ENCODE data around the gene THAP4.

The THAP4 gene

GRCh38 chr2:241564596-241565410 lies 72.2 kb downstream of the THAP4 start:
- no peak for DNase-seq

DNA sequence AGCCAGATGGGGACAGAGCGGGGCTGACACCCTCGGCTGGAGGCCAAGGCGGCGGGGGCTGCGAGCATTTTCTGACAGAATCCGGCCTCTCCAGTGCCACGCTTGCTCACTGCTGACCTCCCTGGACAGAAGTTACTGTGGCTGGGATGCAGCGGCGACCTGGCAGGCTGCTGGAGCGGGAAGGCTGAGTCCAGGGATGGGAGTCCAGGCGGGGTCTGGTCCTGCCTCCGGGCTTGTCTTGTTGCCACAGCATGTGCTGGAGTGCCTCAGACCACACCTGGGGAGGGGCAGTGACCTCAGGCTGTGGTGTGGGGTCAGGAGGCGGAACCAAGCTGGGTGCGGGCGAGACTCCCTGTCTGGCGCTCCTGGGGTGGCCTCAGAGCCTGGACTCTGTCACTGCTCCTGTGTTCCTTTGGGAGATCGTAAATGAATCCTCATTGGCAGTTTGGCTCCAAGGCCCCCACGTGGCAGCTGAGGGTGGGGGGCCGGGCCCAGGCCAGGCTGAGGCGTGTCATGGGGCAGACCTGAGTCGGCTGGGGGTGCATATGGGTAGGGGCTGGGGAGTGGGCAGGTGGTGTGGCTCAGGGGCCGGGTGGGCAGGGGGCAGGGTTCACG lies 72.9 kb downstream of the THAP4 start:
- no peak for DNase-seq

- no peak for DNase-seq
Measured at GRCh38 chr2:241563571-241563980, 73.4 kb downstream of the THAP4 start.

DNA sequence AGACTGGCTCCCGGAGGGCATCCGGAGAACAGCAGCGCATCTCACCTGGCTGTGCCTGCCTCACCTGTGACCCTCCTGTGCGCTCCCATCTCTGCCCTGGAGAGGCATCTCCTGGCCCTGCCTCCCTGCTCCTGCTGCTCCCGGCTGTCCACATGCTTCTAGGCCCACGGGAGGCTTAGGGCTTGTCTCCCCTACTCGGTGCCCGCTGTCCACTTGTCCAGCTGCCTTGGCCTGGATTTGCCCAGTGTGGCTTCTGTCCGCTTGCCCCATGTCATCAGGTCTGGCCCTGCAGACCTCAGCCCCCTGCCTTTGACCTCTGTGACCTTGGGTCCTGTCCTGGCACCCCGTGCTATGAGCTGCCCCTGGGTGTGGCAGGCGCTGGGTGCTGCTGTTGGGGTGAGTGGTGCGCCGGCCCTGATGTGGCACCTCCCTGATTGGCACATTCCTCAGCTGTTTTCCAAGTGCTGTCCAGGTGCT lies 73.9 kb downstream of the THAP4 start:
- DNase-seq: no peak

DNA sequence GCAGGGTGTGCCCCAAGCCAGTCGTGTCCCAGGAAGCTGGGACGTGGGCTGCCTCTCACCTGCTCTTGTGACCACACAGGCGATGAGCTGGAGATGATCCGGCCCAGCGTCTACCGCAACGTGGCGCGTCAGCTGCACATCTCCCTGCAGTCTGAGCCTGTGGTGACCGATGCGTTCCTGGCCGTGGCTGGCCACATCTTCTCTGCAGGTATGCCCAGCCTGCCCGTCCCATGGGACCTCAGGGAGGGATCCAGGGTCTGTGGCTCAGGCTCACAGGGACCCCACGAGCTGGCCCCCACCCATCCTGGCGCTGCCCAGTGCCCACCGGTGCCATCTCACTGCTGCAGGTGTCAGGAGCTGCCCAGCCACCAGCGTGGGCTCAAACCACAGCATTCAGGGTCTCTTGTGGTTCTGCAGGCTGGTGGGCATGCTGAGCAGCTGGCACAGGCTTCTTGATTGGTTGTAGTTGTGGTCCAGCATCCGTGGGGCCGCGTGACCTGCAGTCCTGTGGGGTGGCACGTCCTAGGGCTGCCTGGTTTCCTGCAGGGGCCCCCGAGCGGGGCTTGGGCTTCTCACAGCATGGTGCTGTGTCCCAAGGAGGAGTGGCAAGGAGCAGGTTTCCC lies 74.6 kb downstream of the THAP4 start:
- DNase-seq: no peak

DNA sequence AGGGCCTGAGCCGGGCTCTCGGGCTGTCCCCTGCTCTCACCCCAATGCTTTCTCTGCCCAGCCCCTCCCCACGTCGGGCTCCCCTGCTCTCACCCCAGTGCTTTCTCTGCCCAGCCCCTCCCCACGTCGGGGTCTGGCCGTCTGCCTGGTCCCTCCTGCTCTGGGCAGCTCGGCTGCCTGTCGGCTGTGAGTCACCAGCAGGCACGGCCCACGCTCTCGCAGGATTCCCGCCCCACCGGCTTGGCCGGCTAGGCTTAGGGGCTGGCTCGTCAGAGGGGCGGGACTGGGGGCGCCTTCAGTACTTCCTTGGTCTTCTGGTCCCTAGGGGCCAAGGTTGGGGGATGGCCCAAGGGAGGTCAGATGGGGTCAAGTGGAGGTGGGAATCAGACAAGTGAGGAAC lies 75.1 kb downstream of the THAP4 start:
- peak in 54 of 58 donors; percentile 13 to 87 (median 68) for DNase-seq

DNA sequence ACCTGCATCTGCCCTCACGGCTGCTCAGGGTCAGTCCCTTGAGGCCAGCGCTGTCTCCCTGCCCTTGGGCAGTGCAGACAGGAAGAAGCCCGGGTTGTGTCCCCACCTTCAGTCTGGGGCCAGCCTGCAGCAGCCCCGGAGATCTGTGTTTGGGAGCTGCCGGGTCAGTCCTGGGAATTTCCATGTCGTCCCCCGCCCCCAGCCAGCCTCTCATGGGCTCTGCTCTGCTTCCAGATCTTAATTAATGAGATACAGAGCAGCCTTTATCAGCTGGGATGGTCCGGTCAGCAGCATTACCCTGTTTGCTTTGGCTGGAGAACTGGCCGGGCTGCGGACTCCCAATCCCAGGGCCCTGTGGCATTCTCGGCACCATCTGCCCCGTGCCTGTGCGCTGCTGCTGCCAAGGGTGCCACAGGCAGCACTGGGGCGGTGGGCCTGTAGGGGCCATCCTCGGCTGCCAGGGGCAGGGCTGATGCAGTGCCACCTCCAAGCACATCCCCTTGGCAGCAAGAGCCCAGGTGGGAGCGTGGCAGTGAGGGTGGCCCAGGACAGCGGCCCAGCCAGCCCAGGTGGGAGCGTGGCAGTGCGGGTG lies 76.0 kb downstream of the THAP4 start:
- DNase-seq: peak in 9 of 58 donors; percentile 14 to 66 (median 41)

- no peak for DNase-seq
Measured at GRCh38 chr2:241560162-241560882, 76.6 kb downstream of the THAP4 start.

DNA sequence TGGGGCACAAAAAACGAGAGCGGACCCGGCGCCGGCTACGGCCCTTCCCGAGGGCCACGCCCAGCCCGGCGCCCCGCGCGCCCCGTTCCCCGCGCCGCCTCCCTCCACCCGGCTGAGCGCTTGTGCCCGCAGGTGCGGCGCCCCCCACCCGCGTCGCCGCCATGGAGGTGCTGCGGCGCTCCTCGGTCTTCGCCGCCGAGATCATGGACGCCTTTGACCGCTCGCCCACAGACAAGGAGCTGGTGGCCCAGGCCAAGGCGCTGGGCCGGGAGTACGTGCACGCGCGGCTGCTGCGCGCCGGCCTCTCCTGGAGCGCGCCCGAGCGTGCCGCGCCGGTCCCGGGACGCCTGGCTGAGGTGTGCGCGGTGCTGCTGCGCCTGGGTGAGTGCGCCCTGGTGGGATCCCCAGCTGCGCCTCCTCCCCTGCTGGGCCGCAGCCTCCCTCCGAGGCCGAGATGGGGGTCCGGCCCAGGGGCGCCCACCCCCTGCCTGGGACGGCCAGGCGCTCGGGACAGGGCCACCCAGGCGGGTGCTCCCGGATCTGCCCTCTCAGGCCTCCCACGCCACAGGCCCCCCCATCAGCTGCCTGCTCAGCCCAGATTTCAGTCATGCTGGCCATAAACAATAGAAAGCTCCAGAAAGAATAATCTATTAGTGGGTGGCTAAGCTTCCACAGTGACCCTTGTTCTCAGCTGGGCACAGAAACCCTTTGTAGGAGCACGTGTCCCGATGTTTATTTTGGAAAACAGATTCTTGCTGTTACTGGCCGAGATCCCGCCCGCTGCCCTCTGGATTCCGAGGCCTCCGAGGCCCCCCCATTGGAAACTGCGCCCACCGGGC lies 77.4 kb downstream of the THAP4 start:
- peak in 51 of 58 donors; percentile 10 to 92 (median 67) for DNase-seq

DNA sequence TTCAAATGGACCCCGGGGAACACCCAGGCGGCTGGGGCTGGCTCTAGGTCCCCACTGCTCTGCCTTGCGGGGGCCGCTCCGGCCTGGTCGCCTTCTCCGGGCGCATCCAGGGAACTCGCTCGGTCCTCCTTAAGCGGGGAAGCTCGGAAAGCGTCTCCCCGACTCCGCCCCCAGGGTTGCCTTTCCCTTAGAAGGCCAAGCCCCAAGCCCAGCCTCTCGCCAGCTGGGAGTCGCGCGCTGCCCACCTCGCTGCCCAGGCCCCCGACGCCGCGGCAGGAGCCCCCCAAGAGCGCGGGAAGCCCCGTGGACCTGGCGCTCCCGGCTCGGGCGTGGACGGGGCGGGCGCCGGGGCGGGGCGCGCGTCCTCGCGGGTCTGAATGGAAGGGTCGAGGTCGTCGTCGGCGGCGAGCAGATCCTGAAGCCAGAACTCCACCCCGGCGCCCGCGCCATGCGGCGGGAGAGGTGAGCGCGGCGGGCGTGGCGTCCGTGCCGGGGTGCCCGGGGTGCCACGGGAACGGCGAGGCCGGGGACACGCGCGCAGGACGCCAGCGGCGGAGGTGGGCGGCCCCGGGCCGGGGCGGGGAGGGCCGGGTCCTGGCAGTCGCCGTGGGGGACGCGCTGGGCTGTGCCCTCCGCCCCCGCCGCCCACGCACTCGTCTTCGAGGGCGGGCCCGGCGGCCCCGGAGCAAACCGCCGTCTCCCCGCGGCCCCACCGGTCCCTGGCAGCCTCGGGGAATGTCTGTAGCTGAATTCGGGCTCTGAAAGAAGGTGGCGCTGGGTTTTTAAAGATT lies 78.2 kb downstream of the THAP4 start, which contains the start of gene BOK:
Gene BOK (plus strand): TSS at position 214 of the 791 bp plus-strand sequence. CDS start 739 bp downstream, outside the sequence.
- DNase-seq: peak in 45 of 58 donors; percentile 5 to 78 (median 54)

DNA sequence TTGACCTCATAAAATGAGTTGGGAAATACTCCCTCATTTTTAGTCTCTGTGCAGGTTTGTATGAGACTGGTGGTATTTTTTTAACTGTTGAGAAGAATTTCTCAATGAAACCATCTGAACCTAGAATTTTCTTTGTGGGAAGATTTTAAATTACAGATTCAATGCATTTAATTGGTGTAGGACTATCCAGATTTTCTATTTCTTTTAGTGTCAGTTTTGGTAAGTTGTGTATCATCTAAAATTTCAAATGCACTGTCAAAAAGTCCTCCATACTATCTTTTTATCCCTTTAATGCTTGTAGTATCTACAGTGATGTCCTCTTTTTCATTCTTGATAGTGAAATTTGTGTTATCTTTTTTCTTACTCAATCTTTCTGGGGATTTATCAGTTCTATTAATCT lies 80.2 kb downstream of the THAP4 start:
- DNase-seq: no peak

DNA sequence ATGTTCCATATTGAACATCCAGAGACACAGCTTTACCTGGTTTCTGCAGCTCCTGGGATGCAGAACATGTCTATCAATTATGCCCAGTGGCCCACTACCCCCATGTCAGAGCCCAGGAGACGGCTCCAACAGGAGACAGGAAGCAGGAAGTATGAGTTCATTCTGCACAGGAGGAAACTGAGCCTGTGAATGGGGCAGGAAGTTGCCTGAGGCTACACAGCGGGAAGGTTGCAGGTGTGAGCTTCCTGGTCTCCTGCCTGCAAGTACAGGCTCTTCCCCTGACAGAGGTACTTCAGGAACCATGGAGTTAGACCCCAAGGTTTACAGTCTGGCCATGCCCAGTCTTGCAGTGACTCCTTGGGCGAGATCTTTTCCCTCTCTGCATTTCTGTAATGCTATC lies 81.2 kb downstream of the THAP4 start:
- no peak for DNase-seq

DNA sequence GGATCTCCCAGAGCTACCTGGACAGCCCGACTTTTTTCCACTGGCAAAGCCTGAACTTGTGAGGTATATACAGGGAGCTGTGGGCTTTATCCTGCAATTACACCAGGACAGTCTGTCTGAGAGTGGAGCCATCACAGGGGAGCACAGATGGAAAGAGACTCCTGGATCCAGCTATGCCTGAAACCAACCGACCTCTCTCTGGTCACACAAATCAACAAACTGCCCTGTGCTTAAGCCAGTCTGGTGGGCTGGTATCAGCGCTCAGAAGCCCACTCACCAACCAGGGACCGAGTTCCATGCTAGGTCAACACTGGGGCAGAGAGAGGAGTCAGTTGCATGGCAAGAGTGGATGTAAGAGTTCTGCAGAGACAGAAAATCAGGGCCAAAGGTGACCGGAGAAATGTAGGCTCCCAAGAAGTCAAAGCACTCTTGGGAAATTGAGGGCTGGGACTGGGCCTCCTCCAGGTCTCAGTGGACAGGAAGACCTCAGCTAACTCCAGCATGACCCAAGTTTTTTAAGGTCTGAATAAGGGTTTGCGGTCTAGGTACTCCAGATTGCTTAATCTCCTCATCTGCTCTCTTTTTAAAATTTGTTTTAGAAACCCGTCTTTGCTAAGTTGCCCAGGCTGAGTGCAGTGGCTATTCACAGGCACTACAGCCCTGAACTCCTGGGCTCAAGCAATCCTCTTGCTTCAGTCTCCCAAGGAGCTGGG lies 82.2 kb downstream of the THAP4 start:
- DNase-seq: no peak

DNA sequence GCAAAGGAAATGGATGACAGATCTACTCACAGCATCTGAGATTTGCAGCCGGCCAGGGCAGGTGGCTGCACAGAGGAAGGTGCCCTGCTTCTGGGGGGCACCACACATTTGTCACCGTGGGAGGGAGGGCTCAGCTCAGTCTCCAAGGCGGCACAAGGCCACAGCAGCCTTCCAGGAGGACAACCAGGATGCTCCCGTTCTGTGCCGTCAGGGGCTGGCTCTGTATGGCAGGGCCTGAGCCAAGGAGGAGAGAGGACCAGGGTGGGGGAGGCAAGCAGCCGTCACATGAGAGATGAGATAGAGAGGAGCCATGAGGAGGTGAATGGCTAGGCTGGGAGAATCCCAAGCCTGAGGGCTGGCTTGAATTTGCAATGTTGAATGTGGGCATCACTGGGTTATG lies 83.0 kb downstream of the THAP4 start:
- DNase-seq: no peak

DNA sequence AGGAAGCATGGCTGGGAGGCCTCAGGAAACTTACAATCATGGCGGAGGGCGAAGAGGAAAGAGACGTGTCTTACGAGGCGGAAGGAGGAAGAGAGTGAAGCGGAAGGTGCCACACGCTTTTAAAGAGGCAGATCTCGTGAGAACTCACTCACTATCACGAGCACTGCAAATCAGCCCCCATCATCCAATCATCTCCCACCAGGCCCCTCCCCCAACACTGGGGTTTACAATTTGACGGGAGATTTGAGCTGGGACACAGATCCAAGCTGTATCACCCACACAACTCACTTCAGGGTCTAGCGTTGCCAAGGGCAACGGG lies 83.5 kb downstream of the THAP4 start:
- no peak for DNase-seq

- DNase-seq: no peak
Measured at GRCh38 chr2:241551998-241552737, 84.8 kb downstream of the THAP4 start.

DNA sequence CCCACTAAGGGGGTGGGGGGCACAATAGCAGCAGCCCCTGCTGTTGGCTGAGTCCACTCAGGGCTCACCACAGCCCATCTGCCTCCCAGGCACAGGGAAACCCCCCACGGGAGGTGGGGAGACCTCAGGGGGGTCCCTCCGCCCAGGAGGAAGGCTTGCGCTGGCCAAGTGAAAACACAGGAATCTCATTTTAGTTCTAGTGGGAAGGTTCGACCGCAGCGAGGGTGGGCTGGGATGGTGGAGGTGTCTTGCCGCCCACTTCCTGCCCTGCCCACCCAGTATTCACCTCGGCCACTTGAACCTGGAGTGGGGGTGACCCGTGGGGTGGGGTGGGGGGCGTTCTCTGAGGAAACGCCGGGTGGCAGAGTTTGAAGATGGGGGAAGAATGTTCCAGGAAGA lies 85.4 kb downstream of the THAP4 start:
- no peak for DNase-seq
